Right atrium auricular region (tissue), 2 donors: Measurements from ENCODE around the gene MADCAM1. TPM values are rescaled to one million over a fixed set of nuclear protein-coding genes. Genes with fewer than 3 reads are reported as not detected.
"Not testable (repeated sequence)": the region's sequence is repeated elsewhere in the genome, so short reads cannot be mapped to it uniquely, and the experiment has no call there.

Source experiments
- DNase-seq: peaks from one replicate; pipeline ENCODE4 v3.0.0-alpha.2; 2019; ENCODE audit warnings: low spot score
- H3K27ac ChIP-seq, 2 donors: fragments of 200-600 bp; sonication (generic); 1 replicate in 1 of 2; 2 replicates in 1 of 2; pipeline ENCODE4 v1.5.1; 2016 to 2019
- H3K27me3 ChIP-seq, 2 donors: fragments of 200-600 bp; sonication (generic); one replicate each; pipeline versions ENCODE4 v1.5.1 to v1.6.0; 2017 to 2019
- H3K36me3 ChIP-seq: fragments of 200-600 bp; sonication (generic); one replicate; pipeline ENCODE4 v1.5.1; 2016
- H3K4me1 ChIP-seq, 2 donors: fragments of 200-600 bp; sonication (generic); one replicate each; pipeline versions ENCODE4 v1.5.1 to v1.6.0; 2017 to 2019
- H3K4me3 ChIP-seq, 2 donors: fragments of 200-600 bp; sonication (generic); 1 replicate in 1 of 2; 2 replicates in 1 of 2; pipeline ENCODE4 v1.5.1; 2017 to 2019; ENCODE audit warnings: mild to moderate bottlenecking in 1 of 2, moderate library complexity in 1 of 2
- H3K9me3 ChIP-seq, 2 donors: fragments of 200-600 bp; sonication (generic); one replicate each; pipeline ENCODE4 v1.5.1; 2019
- CTCF ChIP-seq, 2 donors: fragments of 200-600 bp; sonication (generic); IDR thresholded peaks; one replicate each; pipeline ENCODE4 v1.5.1; 2019; ENCODE audit warnings: antibody characterized with exemption in 2 of 2
- total RNA-seq, 2 donors: library from RNA; depleted of rRNA; stranded (reverse); fragments of >200 nt; gene quantifications; one replicate each; pipeline ENCODE4 v1.1.0, GENCODE V29; 2016

MADCAM1 gene
- not detected for total RNA-seq

- no peak for DNase-seq
- no peak within 1 kb of the TSS for H3K27ac ChIP-seq
Measured at GRCh38 chr19:496112-496665, at the start of gene MADCAM1. MADCAM1 (plus strand) TSS chr19:496486; CDS start chr19:496500, 14 bp downstream.

GRCh38 chr19:447064-447426 is 49.2 kb upstream of the MADCAM1 start:
- no peak for TF ChIP-seq CTCF (IDR thresholded peaks at IDR 0.05)
- DNase-seq: no peak
- H3K4me1 ChIP-seq: no peaks in the 10 kb centered on the region
- no peaks in the 10 kb centered on the region for H3K36me3 ChIP-seq
- H3K4me3 ChIP-seq: no peak overlapping the region
- no peaks in the 10 kb centered on the region for H3K9me3 ChIP-seq
- H3K27ac ChIP-seq: no peak overlapping the region
- no peaks in the 10 kb centered on the region for H3K27me3 ChIP-seq

More at GRCh38 chr19:496112-496665, at the start of gene MADCAM1:
- Histone ChIP-seq H3K9me3 (no peaks in the 10 kb centered on the region), H3K36me3 (no peaks in the 10 kb centered on the region), H3K4me1 (peaks cover 0 to 21% of the 10 kb centered on the region in 2 donors), H3K4me3 (no peak within 1 kb of the TSS), H3K27me3 (peaks cover 8 to 21% of the 10 kb centered on the region in 2 donors)
- no peak for TF ChIP-seq CTCF (IDR thresholded peaks at IDR 0.05)

GRCh38 chr19:447816-448560 is 48.3 kb upstream of the MADCAM1 start:
- no peak for TF ChIP-seq CTCF (IDR thresholded peaks at IDR 0.05)

GRCh38 chr19:449916-450315 is 46.4 kb upstream of the MADCAM1 start:
- no peak overlapping the region for H3K27ac ChIP-seq
- no peaks in the 10 kb centered on the region for H3K9me3 ChIP-seq
- H3K4me3 ChIP-seq: no peak overlapping the region
- H3K36me3 ChIP-seq: no peaks in the 10 kb centered on the region
- no peaks in the 10 kb centered on the region for H3K27me3 ChIP-seq
- no peak for DNase-seq
- TF ChIP-seq CTCF (IDR thresholded peaks at IDR 0.05): no peak
- no peaks in the 10 kb centered on the region for H3K4me1 ChIP-seq

More at GRCh38 chr19:447816-448560, 48.3 kb upstream of the MADCAM1 start:
- Histone ChIP-seq H3K4me1 (no peaks in the 10 kb centered on the region), H3K4me3 (no peak overlapping the region), H3K36me3 (no peaks in the 10 kb centered on the region), H3K27ac (peak overlapping the region in 1 of 2 donors; percentile 27), H3K27me3 (no peaks in the 10 kb centered on the region), H3K9me3 (no peaks in the 10 kb centered on the region)
- no peak for DNase-seq

GRCh38 chr19:450912-451481 is 45.3 kb upstream of the MADCAM1 start:
- H3K9me3 ChIP-seq, H3K4me1 ChIP-seq, DNase-seq, H3K4me3 ChIP-seq, H3K36me3 ChIP-seq, H3K27ac ChIP-seq, H3K27me3 ChIP-seq: not testable (repeated sequence)

- Histone ChIP-seq H3K4me3 (no peak overlapping the region), H3K4me1 (no peaks in the 10 kb centered on the region), H3K9me3 (no peaks in the 10 kb centered on the region), H3K36me3 (no peaks in the 10 kb centered on the region), H3K27me3 (no peaks in the 10 kb centered on the region), H3K27ac (no peak overlapping the region)
- no peak for DNase-seq
- no peak for TF ChIP-seq CTCF (IDR thresholded peaks at IDR 0.05)
Measured at GRCh38 chr19:452829-453228, 43.5 kb upstream of the MADCAM1 start.
